Activated T-helper 2 cell treated with anti-CD3 and anti-CD28 coated beads, Interferon-gamma antibody, Interleukin-2, Interleukin-4, amounts not matched to agents 10 μg/mL and 5 μg/mL and 100 μg/mL, durations not matched to agents 14 hours and 24 hours and 36 hours (primary cell): ENCODE measurements around the gene SPDL1. TPM values are rescaled to one million over a fixed set of nuclear protein-coding genes. Genes with fewer than 3 reads are reported as not detected.
A peak's percentile ranks its signal among the peaks of the same experiment; 100 is the strongest.

Experiments used
- DNase-seq: peaks from one replicate; pipeline ENCODE4 v3.0.0; 2021; ENCODE audit warnings: low spot score
- H3K27ac Mint-ChIP-seq: one replicate; pipeline ENCODE4 v1.8.0; 2021; ENCODE audit warnings: mixed read lengths
- H3K27me3 Mint-ChIP-seq: one replicate; pipeline ENCODE4 v1.8.0; 2021; ENCODE audit warnings: low read depth, mixed read lengths
- H3K36me3 Mint-ChIP-seq: one replicate; pipeline ENCODE4 v1.8.0; 2021; ENCODE audit warnings: low read depth, mixed read lengths
- H3K4me1 Mint-ChIP-seq: one replicate; pipeline ENCODE4 v1.8.0; 2021; ENCODE audit warnings: low read depth, mixed read lengths
- H3K4me3 Mint-ChIP-seq: one replicate; pipeline ENCODE4 v1.8.0; 2021; ENCODE audit warnings: low read depth, mild to moderate bottlenecking, moderate library complexity, mixed read lengths
- H3K9me3 Mint-ChIP-seq: one replicate; pipeline ENCODE4 v1.8.0; 2021; ENCODE audit warnings: mixed read lengths
- intact Hi-C: fragments of 100-400 bp; cut with micrococcal nuclease; formaldehyde crosslinking; loops from one replicate; pipeline ENCODE4 v1.15.1; 2023
- total RNA-seq: library from RNA; stranded (reverse); gene quantifications from 2 replicates; pipeline ENCODE4 v1.2.3, GENCODE V29; 2022

Gene SPDL1
- total RNA-seq, 1 donor from 2014 or later = 35.1 TPM

GRCh38 chr5:169581580-169582227, 1.9 kb upstream of the SPDL1 start:
- H3K4me3 Mint-ChIP-seq = no peak overlapping the region
- no peak overlapping the region for H3K27ac Mint-ChIP-seq

DNA sequence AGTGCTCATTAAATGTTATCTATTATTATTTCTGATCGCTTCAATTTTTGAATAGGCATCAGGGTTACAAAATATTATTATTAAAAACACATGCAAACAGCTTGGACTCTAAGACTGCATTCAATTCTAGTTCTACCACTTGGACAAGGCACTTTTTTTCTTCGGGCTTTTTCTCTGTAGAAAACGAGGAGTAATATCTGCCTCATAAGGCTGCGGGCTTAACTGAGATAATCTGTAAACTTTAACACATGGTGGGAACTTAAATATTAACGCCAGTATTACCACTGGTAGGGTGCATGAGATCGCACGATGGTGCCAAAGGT, 511 bp upstream of the SPDL1 start:
- peak overlapping the region; percentile 98 for H3K4me3 Mint-ChIP-seq
- H3K4me1 Mint-ChIP-seq = peaks cover 42% of the 10 kb centered on the region
- H3K27me3 Mint-ChIP-seq = peaks cover 14% of the 10 kb centered on the region
- intact Hi-C loops = loop anchor here (1.0 to 5.0 kb wide), 9 partner anchors 54 to 1004 kb away; partner anchors contain the start of genes DOCK2 and PANK3
- peaks cover under 1% of the 10 kb centered on the region for H3K36me3 Mint-ChIP-seq
- no peaks in the 10 kb centered on the region for H3K9me3 Mint-ChIP-seq
- DNase-seq = no peak
- H3K27ac Mint-ChIP-seq = peak overlapping the region; percentile 94

More at GRCh38 chr5:169581580-169582227, 1.9 kb upstream of the SPDL1 start:
- peaks cover 36% of the 10 kb centered on the region for H3K4me1 Mint-ChIP-seq
- DNase-seq = peak; percentile 42
- H3K9me3 Mint-ChIP-seq = no peaks in the 10 kb centered on the region
- H3K36me3 Mint-ChIP-seq = no peaks in the 10 kb centered on the region
- H3K27me3 Mint-ChIP-seq = peaks cover 22% of the 10 kb centered on the region
- intact Hi-C loops = loop anchor here (1.0 to 5.0 kb wide), 8 partner anchors 69 to 875 kb away; no protein-coding TSS in a partner anchor

DNA sequence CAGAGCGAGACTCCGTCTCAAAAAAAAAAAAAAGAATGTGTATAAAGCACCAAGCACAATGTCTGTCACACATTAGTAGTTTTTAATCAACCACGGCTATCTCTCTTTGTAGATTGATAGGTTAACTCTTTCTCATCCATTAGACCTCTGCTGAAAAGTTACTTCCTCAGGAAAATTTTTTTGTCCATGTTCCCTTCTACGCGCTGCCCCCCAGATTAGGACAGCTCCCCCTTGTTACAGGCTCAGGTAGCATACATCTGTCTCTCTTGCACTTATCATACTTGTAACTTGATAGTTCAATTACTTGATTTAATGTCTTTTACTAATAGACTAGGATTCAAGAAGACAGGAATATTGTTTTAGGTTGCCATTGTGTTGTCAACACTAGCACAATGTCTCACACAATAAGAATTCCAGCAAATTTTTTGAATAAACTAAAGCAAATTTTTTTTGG, 1.5 kb downstream of the SPDL1 start:
- peak overlapping the region; percentile 98 for H3K4me3 Mint-ChIP-seq
- peaks cover 7% of the 10 kb centered on the region for H3K27me3 Mint-ChIP-seq
- no peak overlapping the region for H3K27ac Mint-ChIP-seq
- H3K9me3 Mint-ChIP-seq = no peaks in the 10 kb centered on the region
- intact Hi-C loops = loop anchor here (5.0 kb wide), 3 partner anchors 638 to 793 kb away; no protein-coding TSS in a partner anchor
- DNase-seq = no peak
- peaks cover 47% of the 10 kb centered on the region for H3K4me1 Mint-ChIP-seq
- H3K36me3 Mint-ChIP-seq = peaks cover 19% of the 10 kb centered on the region

GRCh38 chr5:169590602-169591001, 7.0 kb downstream of the SPDL1 start:
- peaks cover 64% of the 10 kb centered on the region for H3K36me3 Mint-ChIP-seq
- no peak overlapping the region for H3K27ac Mint-ChIP-seq
- H3K9me3 Mint-ChIP-seq = no peaks in the 10 kb centered on the region
- intact Hi-C loops = no loop called here
- H3K27me3 Mint-ChIP-seq = no peaks in the 10 kb centered on the region
- no peak for DNase-seq
- no peak overlapping the region for H3K4me3 Mint-ChIP-seq
- H3K4me1 Mint-ChIP-seq = peaks cover 22% of the 10 kb centered on the region

- intact Hi-C loops = no loop called here
- Mint-ChIP-seq H3K4me1 (peaks cover 12% of the 10 kb centered on the region), H3K27ac (no peak overlapping the region), H3K36me3 (peaks cover 72% of the 10 kb centered on the region), H3K4me3 (no peak overlapping the region), H3K27me3 (no peaks in the 10 kb centered on the region), H3K9me3 (no peaks in the 10 kb centered on the region)
- DNase-seq = no peak
These were observed 8.1 kb downstream of the SPDL1 start for GRCh38 chr5:169591636-169592035.

- Mint-ChIP-seq H3K36me3 (peaks cover 83% of the 10 kb centered on the region), H3K27ac (no peak overlapping the region), H3K9me3 (no peaks in the 10 kb centered on the region), H3K4me1 (peaks cover 5% of the 10 kb centered on the region), H3K27me3 (no peaks in the 10 kb centered on the region), H3K4me3 (no peak overlapping the region)
- intact Hi-C loops = no loop called here
- DNase-seq = no peak
These were observed 9.5 kb downstream of the SPDL1 start for GRCh38 chr5:169592937-169593650.

DNA sequence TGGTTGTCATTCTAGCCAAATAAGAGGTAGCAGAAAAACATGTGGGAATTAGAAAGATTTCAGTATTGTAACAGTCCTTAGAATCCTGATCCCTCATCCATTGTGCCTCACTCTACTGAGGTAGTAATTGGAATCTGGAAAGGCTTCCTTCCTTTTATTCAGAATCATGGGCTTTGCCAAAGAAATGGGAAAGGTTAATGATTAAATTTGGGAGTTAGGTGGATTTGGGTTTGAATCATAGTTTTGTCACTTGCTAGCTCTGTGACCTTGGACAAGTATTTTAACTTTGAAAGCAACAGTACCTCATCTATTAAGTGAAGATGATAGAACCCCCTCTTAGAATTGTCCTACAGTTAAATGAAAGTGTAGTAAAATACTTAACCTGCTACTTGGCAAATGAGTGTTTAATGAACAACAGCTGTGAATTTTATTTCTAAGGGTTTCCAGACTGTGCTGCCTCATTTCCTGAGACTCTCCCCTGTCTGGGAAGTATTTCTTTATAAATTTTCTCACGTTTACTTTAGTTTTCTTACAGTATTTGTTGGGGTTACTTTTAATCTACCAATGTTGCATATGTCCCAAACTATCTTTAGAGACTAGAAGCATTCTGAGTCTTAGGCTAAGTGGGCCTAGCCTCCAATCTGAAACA, 11.7 kb downstream of the SPDL1 start:
- H3K27me3 Mint-ChIP-seq = no peaks in the 10 kb centered on the region
- peaks cover 2% of the 10 kb centered on the region for H3K4me1 Mint-ChIP-seq
- DNase-seq = no peak

GRCh38 chr5:169599451-169599850, 15.9 kb downstream of the SPDL1 start:
- H3K4me3 Mint-ChIP-seq = no peak overlapping the region
- no peak overlapping the region for H3K27ac Mint-ChIP-seq
- peaks cover 2% of the 10 kb centered on the region for H3K4me1 Mint-ChIP-seq
- H3K36me3 Mint-ChIP-seq = peaks cover 71% of the 10 kb centered on the region
- no peaks in the 10 kb centered on the region for H3K9me3 Mint-ChIP-seq
- intact Hi-C loops = no loop called here
- H3K27me3 Mint-ChIP-seq = no peaks in the 10 kb centered on the region
- DNase-seq = no peak

More for the DNA sequence above, 11.7 kb downstream of the SPDL1 start:
- Mint-ChIP-seq H3K36me3 (peaks cover 76% of the 10 kb centered on the region), H3K9me3 (no peaks in the 10 kb centered on the region), H3K4me3 (no peak overlapping the region), H3K27ac (no peak overlapping the region)
- intact Hi-C loops = no loop called here

DNA sequence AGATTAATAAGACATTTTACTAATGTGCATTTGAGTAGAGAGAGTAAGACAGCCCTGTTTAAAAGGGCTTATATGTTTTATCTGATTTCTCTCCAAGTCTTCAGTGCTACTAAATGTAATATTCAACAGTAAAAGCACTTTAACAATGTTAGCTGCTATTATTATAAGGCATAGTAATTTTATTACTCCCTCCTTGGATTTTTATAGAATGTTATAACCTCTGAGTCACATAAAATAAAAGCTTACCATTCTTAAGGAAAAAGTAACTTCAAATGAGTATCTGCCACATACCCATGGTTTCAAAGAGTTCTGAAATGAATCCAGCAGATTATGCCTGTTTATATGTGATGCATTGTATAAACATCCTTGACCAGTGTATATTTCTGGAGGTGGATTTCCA, 19.0 kb downstream of the SPDL1 start:
- no peak for DNase-seq
- peaks cover 3% of the 10 kb centered on the region for H3K27me3 Mint-ChIP-seq
- no peaks in the 10 kb centered on the region for H3K9me3 Mint-ChIP-seq
- peaks cover 50% of the 10 kb centered on the region for H3K36me3 Mint-ChIP-seq
- H3K4me1 Mint-ChIP-seq = peaks cover 2% of the 10 kb centered on the region
- no peak overlapping the region for H3K4me3 Mint-ChIP-seq
- no peak overlapping the region for H3K27ac Mint-ChIP-seq
- intact Hi-C loops = no loop called here

DNA sequence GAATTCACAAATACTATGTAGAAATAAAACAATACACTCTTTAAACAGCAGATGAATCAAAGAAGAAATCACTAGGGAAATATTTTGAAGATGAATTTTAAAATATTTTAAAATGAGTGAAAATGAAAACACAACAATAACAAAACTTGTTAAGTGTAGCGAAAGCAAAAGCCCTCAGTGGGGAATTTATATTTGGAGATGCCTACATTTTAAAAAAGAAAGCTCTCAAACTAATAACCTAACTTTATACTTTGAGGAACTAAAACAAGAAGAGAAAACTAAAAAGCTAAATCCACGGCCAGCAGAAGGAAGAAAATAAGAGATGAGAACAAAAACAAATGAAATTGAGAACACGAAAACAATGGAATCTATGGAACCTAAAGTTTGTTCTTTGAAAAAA, 22.7 kb downstream of the SPDL1 start:
- Mint-ChIP-seq H3K27ac (no peak overlapping the region), H3K27me3 (peaks cover 24% of the 10 kb centered on the region), H3K4me1 (no peaks in the 10 kb centered on the region), H3K9me3 (peaks cover 6% of the 10 kb centered on the region), H3K4me3 (no peak overlapping the region), H3K36me3 (peaks cover 23% of the 10 kb centered on the region)
- intact Hi-C loops = no loop called here
- no peak for DNase-seq

DNA sequence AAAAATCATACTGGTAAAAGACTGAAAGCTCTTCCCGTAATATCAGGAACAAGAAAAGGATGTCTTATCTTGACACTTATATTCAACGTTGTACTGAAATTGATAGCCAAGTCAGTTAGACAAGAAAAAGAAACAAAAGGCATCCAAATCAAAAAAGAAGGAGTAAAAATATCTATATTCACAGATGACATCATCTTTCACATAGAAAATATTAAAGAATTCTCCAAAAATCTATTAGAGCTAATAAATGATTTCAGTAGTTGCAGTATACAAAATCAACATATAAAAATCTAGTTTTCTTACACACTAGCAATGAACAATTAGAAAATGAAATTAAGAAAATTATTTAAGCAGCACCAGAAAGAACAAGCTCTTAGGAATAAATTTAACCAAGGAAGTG, 24.3 kb downstream of the SPDL1 start:
- intact Hi-C loops = no loop called here

DNA sequence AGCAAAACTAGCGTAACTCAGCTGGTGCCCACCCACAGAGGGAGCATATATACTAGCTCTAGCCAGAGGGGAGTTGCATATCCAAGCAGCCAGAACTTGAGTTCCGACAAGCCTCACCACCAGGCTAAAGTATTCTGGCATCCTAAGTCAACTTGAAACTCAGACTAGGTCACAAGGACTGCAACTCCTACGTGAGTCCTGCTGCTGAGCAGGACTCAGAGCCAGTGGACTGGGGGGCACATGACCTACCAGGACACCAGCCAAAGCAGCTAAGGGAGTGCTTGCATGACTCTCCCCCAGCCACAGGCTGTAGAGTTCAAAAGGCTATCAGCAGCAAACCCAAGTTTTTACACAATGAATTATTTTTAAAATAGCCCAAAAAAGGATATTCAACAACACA, 26.1 kb downstream of the SPDL1 start:
- Mint-ChIP-seq H3K27me3 (peaks cover 41% of the 10 kb centered on the region), H3K4me3 (no peak overlapping the region), H3K27ac (no peak overlapping the region), H3K36me3 (peaks cover 4% of the 10 kb centered on the region), H3K9me3 (peaks cover 13% of the 10 kb centered on the region), H3K4me1 (no peaks in the 10 kb centered on the region)
- intact Hi-C loops = no loop called here
- DNase-seq = no peak

More for the DNA sequence above, 24.3 kb downstream of the SPDL1 start:
- Mint-ChIP-seq H3K27me3 (peaks cover 32% of the 10 kb centered on the region), H3K4me3 (no peak overlapping the region), H3K36me3 (peaks cover 8% of the 10 kb centered on the region), H3K27ac (no peak overlapping the region), H3K4me1 (no peaks in the 10 kb centered on the region), H3K9me3 (peaks cover 8% of the 10 kb centered on the region)
- no peak for DNase-seq

- no peaks in the 10 kb centered on the region for H3K4me1 Mint-ChIP-seq
- H3K4me3 Mint-ChIP-seq = no peak overlapping the region
- no peak overlapping the region for H3K27ac Mint-ChIP-seq
- intact Hi-C loops = no loop called here
- DNase-seq = no peak
- H3K27me3 Mint-ChIP-seq = peaks cover 44% of the 10 kb centered on the region
- H3K36me3 Mint-ChIP-seq = no peaks in the 10 kb centered on the region
- H3K9me3 Mint-ChIP-seq = peaks cover 13% of the 10 kb centered on the region
These were observed 27.0 kb downstream of the SPDL1 start for GRCh38 chr5:169610606-169611005.
